Nucleus accumbens (tissue), 56 donors: ENCODE data around the gene CENPP.

ENCODE experiments used
- DNase-seq, 56 donors: peaks; one replicate each; lab custom pipeline; 2025; lab: John Stamatoyannopoulos, UW

The CENPP gene

GRCh38 chr9:92501671-92502393 is 176.1 kb downstream of the CENPP start:
- no peak for DNase-seq

- DNase-seq: no peak
Measured at GRCh38 chr9:92503156-92503555, 177.4 kb downstream of the CENPP start.

GRCh38 chr9:92504881-92505280 is 179.1 kb downstream of the CENPP start:
- no peak for DNase-seq

DNA sequence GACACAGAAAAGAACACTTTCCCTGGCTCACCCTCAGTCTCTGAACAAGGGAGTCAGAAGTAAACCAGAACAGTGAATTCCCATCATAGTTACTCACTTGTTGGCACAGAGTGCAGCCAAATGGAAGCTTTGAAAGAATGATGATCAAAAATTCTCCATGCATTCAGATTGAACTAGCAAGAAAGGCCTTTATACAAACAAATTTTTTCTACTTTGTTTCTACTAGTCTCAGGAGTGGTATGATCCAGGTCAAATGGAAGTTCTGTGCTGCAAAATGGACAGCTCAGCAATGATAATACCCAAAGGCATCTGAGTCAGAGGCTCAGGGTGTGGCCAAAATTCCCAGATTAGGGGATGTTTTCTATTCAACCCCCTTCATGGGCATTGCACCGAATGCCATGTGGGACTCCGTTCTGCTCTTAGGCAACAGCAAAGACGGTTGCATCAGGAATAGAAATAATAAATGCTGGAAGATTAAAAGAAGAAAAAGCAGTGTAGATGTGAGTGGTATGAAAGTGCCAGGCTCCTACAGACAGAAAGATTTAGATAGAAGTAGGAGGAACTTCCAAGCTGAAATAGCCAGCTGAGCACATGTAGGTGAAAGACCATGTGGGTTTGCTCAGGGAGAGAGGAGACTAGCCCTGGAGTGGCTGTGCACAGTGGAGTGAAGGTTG is 180.6 kb downstream of the CENPP start:
- DNase-seq: no peak

DNA sequence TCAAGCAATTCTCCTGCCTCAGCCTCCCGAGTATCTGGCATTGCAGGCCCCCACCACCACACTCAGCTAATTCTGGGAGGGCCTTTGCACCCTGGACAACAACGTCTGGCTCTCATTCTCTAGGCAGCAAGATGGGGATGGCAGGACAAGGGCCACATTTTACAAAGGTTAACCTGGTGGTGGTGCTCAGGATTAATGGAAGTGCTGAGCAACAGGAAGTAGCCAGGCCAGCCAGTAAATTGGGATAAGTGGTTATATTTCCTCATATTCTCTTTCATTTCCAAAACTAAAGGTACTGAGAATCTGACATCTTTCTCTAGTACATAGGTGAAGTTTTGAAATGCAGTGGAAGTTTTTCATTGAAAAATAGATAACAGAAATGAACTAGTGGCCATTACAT is 181.3 kb downstream of the CENPP start:
- DNase-seq: no peak

DNA sequence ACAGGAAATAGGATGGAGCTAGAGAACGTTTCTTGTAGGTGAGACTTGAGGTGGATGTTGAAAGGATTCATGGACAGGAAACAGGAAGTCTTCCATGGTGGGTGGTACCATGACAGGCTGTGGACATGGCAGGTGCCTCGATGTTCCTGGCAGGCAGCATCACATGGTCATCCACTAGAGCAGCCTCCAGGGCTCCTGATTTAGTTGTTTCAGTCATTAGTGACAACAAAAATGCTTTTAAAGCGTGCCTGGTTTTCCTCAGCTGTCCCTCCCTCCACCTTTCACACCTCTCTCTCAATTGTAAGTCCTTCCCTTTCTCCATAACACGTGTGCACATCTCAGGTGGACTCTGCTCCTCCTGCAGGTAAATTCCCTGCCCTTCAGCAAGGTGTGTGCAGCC is 181.7 kb downstream of the CENPP start:
- no peak for DNase-seq

DNA sequence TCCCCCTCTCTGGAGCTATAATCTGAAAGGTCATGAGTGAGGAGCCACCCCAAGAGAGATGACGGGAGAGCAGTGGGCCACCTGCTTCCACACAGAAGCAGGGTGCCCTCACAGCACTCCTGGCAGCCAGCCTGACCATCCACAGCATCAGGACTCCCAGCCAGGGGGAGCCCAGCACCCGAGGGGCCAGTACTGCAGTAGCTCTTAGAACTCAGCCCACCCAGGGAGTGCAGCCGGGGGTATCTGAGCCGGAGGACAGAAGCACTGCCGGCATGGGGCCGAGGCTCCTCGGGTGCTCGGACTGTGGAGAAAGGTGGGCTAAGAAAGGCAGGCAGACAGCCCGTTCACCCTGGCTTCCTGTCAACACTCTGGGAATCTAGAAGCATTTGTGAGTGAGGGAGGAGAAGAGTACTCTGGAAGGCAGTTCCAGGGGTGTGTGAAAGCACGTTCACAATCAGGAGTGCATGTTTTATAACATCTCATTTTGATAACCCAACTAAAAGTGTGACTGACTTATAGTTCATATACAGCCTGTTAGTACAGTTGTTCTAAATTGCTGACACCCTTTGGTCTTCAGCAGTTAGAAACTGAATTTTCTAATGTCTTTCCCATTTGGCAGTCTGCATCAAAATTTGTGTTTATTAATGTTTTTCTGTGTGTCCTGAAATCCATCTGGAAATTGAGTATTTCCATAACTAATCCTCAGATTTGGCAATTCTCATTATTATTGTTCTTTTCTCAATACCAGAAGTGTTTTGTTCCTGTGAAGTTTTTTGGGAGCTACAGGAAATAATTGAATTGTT is 182.5 kb downstream of the CENPP start:
- no peak for DNase-seq

DNA sequence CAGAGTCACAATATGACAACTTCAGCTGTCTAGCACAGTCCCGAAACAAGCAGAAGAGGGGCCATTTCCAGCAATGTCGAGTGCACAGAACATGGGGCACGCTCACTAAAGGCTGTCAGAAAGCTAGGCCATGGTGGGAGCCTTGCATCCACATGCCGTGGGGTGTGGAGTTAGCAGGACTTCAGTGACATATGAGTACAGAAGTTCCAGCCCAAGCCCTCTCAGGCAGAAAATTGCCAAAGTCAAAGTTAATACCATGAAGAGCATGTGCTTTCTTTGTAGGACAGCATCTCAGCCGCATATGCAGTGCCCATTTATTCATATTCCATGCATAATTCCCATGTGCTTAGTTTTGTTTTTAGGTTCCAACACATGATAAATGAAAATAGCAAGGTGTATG is 183.3 kb downstream of the CENPP start:
- no peak for DNase-seq

- no peak for DNase-seq
Measured at GRCh38 chr9:92510747-92511146, 185.0 kb downstream of the CENPP start.

DNA sequence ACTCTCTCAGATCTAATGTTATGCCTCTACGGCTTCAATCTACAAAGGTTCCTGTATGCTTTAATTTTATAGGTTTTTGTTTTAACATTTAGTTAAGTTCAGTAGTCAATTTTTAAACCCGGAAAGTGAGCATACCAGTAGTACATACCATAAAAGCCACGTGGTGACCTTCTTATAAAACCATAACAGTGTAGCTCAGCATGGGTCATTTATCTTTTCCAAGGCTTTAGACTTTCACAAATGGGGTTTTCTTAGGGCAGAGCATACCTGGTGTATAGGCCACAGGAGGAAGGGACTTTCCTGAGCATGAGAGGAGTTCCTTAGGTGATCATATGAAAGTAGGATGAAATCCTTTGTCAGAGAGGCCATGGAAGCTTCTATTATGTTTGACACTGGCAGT is 186.9 kb downstream of the CENPP start:
- DNase-seq: no peak

GRCh38 chr9:92513349-92513748 is 187.6 kb downstream of the CENPP start:
- no peak for DNase-seq

DNA sequence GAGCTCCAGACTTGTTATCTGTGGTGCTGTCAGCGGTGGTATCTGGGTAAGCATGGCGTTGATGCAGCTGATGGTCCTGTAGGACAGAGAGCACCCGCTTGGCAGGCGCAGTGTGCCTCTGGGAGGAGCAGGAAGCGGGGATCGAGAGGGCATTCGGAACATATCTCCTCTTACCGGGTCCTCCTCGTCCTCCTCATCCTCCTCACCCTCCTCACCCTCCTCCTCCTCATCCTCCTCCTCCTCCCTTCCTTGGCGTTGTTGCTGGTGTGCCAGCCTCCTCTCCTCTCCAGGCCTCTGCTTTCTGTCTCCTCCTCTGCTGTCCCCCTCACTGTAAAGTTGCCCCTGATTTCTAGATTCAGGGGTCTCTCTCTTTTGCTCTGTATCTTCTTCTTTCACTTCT is 188.9 kb downstream of the CENPP start:
- no peak for DNase-seq

GRCh38 chr9:92516521-92516920 is 190.8 kb downstream of the CENPP start:
- no peak for DNase-seq

DNA sequence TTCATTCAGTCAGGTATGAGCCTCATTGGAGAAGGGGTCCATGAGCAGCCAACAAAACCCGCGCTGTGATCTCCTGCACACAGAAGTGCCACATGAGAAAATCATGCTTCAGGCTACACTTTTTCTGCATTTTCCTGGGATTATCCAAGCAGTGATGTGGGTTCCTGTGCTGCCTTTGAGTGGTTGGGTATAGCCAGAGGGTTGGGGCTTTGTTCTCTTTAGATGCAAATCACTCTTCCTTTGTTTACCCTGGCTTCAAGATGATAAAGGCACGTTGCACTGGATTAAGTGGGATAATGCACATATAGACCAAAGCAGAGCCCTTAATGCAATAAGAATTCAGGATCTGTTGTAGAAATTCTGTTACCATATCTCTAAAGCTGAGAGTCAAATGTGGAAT is 191.3 kb downstream of the CENPP start:
- DNase-seq: no peak

DNA sequence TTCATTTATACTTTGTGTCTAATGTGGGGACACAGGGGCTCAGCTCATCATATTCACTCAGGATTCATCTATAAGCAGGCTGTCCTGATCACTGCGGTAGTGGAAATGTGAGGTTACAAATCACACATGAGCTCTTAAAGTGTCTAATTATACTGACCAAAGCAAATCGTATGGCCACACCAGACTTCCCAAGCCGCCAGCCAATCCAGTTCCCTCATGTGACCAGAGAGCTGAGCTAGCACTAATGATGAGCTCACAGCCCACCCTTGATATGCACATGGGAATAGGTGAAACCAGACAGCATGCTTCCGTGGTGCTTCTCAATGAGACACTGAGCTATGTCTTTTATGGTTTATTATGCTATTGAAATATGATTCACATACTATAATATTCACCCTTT is 192.4 kb downstream of the CENPP start:
- DNase-seq: no peak

DNA sequence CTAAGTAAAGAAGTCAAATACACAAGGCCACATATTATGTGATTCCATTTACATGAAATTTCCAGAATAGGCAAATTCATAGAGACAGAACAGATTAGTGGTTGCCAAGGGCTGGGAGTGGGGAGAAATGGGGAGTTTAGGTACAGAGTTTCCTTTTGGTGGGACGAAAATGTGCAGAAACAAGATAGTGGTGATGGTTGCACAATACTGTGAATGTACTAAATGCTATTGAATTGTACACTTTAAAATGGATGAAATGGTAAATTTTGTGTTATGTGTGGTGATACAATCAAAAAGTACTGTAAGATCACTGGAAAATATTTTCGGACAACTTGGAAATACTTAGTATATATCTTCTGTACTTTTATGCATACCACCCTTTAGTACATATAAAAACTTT is 195.1 kb downstream of the CENPP start:
- DNase-seq: no peak

DNA sequence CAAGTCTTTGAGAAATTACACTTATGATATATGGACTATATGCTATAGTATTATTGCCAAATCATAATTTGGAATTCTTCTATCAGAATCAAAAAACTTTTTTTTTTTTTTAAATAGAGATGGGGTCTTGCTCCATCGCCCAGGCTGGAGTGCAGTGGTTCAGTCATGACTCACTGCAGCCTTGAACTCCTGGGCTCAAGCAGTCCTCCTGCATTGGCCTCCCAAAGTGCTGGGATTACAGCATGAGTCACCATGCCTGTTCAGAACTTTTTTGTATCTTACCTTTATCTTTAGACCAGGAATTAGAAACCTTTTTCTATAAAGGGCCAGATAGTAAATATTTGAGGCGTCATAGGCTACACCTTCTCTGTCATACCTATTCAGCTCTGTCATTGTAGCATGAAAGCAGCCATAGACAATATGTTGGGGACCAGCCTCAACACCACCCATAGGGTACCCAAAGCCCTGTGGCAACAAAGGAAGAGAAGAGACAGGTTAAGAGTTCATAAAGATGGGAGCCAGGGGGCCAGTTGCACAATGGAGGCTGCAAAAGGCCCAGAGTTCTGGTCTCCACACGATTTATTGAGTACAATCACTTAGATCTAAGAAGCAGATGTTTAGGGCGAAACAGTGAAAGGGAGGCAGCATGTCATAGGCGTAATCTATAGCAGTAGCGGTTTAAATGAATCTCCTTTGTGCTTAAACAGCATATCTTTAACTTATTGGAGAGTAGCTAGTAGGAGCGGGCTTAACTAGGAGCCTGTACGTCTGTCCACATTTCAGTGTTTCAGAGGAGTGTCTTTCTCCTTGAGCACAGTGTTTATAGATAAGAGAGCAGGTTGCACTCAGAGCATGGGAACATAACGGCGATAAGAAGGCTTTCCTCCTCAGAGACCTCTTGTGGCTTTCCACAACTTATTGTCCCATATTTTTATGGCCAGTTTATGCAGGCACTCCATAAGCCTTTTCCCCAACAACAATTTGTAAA is 197.5 kb downstream of the CENPP start:
- DNase-seq: no peak

GRCh38 chr9:92524881-92525280 is 199.1 kb downstream of the CENPP start:
- no peak for DNase-seq

GRCh38 chr9:92525306-92525705 is 199.6 kb downstream of the CENPP start:
- no peak for DNase-seq

GRCh38 chr9:92527291-92527828 is 201.6 kb downstream of the CENPP start:
- DNase-seq: no peak
